GM15510 (cell line): ENCODE data around the gene AFDN.

ENCODE experiments used
- POLR2A ChIP-seq: IDR thresholded peaks from 3 replicates; pipeline ENCODE4 v1.6.1; 2011; ENCODE audit warnings: borderline replicate concordance; ENCODE audit not compliant: insufficient read length; ENCODE audit errors: extremely low read depth

The AFDN gene

DNA sequence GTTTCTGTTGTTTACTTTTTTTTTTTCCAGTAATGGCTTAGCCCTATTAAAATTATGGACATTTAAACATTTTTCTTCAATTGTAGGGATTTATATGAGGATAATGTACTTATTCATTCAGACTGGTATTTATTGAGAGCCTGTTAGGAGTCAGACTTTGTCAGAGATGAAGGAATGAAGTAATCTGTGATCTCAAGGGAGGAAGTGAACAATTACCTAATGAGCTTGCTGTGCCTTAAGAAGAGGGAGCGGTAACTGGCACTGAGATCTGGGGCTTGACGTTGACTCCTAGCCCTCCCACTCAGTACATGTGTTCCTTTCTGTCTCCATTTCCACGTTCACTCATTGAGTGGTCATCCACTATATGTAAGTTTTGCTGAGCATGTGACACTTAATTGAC is 12.6 kb downstream of the AFDN start:
- TF ChIP-seq POLR2A: no peak

DNA sequence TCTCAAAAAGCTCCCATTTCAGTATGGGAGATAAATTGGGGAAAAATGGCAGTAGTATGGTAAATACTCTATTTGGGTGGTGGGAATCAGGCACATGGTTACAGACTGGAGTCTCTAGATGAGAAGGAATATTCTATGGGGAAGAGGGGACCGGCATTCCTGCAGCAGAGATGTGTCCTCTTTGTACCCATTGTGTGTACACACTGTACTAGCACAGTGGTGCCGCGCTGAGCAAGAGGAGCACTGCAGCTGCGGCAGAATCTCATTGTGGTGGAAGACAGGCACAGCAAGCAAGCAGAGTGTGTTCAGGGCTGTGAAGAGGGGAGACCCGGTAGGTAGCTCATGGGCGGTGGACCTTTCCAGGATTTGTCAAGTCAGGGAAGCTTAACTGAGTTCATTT is 13.0 kb downstream of the AFDN start:
- TF ChIP-seq POLR2A: no peak

DNA sequence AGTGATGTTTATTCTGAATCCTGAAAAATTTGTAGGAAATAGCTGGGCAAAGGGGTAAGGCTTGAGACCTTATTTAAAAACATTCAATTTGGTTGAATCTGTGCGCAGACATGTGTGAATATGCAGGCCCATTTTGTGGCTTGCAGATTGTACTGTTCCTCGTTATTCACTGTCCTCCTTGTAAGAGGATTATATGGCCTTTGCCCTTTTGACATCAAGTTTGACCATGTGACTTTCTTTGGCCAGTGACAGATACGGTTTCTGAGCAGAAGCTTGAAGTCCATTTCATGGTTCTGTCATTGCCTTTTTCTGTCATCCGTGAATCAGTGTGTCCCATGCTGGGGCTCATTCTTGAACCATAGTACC is 13.4 kb downstream of the AFDN start:
- TF ChIP-seq POLR2A: no peak

DNA sequence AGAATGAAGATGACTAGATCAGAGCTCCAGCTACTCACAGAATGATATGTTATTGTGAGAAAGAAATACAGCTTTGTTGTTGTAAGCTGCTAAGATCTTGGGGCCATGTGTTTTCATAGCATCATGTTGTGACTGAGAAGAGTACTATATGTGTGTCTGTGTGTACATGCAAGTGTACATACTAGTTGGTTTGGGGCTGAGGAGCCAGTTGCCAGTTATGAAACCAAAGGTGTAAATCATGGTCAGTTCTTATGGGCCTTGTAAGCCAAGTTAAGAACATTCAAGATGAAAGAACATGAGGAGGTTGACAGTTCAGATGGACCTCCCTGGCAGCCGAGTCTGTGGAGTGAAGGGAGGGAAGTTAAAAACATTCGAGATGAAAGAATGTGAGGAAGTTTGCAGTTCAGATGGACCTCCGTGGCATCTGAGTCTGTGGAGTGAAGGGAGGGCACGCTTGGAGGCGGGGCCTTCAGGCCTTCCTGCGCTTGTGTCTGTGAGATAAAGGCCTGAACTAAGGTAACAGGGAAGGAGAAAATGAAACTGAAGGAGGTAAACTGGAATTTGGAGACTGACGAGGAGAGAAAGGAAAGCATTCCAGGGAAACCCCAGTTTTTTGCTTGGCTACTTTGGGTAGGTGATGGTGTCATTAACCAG is 13.9 kb downstream of the AFDN start:
- no peak for TF ChIP-seq POLR2A

DNA sequence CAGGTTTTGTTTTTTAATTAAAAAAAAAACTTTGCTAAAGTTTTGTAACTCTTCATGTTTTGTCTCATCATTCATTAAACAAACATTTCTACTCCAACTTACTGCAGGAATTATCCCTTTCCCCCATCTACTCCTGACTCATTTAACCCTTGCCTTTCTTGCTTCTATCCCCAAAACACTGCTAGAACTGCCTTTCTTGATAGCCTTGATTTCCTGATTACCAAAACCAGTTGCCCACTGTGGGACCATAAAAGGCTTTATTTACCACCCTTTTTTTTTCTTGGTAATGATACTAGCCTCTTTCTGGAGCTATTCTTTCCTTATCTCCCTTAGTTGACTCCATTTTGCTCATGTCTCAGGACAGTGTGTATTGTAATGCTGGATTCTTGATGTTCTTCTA is 15.3 kb downstream of the AFDN start:
- no peak for TF ChIP-seq POLR2A

DNA sequence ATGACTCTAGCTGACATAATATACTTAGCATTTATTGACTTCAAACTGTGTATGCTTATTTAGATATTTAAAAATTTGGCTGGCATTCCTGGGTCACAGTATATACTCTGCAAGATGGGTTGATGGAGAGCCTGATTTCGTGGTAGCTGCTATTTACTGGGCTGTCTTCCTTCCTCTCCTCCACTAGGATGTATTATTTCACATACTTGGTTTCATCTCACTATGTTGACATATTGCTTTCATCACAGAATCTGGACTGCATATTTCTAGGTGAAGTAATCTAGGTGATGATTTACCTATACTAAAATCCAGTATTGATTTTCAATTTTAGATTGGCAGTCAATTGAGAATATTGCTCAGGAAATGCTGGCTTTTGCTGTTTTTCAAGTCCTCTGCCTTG is 15.7 kb downstream of the AFDN start:
- TF ChIP-seq POLR2A: no peak

DNA sequence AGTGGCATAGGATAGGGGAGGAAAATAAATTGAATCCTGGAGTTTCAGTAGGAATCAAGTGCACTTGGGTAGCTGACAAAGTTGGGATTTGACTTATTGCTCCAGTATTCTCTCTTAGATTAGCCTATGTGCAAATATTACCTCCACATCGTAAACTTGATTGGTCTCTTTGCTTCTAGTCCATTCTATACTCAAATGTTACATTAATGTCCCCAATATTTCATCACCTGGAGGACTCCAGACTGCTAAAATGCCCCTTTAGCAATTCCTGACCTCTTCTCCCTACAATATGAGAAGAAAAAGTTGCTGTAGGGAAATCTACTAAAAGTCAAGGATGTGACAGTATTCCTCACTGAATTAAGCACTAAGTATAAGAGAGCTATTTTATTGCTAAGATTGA is 16.3 kb downstream of the AFDN start:
- TF ChIP-seq POLR2A: no peak

DNA sequence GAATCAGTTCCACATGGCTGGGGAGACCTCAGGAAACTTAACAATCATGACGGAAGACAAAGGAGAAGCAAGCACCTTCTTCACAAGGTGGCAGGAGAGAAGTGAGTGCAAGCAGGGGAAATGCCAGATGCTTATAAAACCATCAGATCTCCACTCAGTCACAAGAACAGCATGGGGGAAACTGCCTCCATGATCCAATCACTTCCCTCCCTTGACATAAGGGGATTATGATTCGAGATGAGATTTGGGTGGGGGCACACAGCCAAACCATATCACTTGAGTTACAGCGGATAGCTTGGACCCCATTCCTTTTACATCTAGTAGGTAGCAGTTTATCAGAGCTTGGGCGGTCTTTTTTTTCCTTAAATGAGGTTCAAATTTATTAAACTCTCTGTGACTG is 19.1 kb downstream of the AFDN start:
- no peak for TF ChIP-seq POLR2A

DNA sequence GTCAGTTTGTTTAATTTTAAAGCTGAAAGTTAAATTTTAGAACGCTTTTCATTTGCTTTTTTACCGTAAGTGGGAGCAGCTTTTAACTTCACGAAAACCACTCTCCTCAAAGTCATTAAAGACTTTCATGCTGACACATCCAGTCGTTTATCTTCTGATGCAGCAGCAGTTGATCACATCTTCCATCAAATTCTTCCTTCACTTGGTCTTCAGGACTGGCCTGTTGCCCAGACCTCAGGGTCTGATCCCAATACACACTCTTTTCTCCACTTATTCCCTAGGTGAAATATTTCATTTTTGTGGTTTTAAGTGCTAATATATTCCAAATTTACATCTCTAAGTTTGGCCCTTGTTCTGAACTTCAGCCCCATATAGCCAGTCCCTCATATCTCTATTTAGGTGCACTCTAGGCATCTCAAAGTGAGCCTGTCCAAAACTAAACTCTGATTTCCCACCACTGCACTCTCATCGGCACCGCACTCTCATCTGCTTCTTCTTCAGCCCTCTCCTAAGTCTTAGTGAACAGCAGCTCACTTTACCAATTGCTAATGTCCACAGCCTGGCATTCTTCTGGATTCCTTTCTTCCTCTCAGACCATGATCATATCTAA is 20.4 kb downstream of the AFDN start:
- no peak for TF ChIP-seq POLR2A

DNA sequence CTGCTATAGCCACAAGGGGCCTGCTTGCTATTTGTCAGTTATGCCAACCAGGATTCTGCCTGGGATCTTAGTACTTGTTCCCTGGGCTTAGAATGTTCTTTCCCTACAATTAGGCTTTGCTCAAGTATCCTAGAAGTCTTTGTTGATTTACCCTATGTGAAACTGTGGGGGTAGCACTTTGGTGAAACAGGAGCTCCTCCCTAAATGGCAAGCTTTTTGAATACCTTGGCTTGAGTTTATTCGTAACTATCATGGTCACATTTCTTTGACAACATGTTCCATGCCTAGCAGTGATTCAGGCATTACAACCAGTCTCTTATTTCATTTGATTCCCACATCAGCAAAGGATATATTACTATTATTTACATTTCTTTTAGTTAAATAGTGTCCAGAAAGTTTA is 21.2 kb downstream of the AFDN start:
- no peak for TF ChIP-seq POLR2A

DNA sequence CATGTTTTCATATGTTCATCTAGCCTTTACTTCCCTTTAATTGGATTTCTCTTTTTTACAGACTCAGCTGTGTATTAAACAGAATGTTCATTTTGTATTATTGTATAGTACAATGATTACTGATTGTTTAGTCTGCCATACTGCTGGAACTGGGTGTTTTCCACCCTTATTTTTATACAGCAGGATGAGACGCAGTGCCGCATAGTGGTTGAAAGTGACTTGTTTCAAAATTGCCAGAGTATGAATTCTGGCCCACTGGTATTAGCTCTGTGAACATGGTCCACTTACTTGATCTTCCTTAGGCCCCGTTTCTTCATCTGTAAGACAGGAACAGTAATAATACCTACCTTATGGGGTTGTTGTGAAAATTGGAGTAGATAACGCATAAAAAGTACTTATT is 22.1 kb downstream of the AFDN start:
- TF ChIP-seq POLR2A: no peak

DNA sequence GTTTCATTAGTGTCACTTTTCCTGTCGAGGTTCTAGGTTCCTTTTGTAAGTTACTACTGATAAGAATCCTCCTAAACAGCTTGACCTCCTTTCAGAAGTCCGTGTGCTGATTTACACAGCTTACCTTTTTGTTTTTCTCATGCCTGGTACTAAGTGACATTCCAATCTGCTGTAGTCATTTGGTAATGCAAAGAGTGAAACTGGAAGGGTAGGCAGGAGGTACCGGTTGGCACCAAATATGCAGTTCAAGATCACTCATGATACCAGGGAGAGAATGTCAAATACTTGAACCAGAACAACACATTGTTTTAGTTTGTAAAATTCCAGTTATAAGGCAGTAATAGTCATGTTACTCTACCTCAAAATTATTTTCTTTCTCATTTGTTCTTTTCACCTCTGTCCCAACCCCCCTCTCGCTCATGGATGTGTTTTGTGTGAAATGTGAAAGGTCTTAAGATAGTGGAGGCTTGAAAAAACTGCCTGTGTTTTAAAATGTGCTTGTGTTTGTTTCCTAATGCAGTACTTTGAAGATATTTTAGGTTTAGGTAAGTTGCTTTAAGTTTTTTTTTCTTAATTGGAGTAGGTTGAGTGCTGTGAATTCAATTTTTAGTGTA is 23.2 kb downstream of the AFDN start:
- TF ChIP-seq POLR2A: no peak

DNA sequence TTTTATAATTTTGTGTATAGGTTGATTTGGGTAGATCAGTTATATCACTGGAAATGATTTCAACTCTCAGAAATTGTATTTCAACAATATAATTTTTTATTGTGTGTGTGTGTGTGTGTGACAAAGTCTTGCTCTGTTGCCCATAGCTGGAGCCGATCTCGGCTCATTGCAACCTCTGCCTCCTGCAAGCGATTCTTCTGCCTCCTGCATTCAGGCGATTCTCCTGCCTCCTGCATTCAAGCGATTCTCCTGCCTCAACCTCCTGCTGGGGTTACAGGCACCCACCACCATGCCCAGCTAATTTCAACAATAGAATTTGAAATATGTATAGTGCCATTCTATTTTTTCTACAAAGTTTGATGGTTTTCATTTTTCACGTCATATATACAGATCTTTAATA is 24.1 kb downstream of the AFDN start:
- TF ChIP-seq POLR2A: no peak

DNA sequence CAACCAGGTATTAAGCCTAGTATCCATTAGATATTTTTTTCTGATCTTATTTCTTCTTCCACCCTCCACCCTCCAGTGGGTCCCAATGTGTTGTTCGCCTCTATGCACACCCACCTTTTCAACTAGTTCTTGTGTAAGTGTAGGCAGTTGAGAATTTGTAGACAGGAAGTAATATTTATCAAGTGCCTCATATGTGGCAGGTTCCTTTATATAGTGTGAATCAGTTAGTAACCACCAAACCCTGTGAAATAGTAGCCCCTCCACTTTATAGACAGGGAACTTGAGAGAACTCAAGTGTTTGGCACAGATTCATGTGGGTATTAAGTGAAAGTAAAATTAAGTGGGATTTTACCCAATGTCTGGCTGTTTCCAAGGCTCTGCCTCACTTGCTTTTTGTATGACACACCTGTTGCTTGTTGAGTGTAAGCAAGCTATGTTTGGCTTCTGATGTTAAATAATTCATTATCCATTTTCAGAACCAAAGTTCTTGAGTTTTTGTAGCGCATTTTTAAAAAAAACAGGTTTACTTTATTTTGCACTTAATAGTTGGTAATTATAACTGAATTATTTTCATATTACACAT is 24.8 kb downstream of the AFDN start:
- TF ChIP-seq POLR2A: no peak

DNA sequence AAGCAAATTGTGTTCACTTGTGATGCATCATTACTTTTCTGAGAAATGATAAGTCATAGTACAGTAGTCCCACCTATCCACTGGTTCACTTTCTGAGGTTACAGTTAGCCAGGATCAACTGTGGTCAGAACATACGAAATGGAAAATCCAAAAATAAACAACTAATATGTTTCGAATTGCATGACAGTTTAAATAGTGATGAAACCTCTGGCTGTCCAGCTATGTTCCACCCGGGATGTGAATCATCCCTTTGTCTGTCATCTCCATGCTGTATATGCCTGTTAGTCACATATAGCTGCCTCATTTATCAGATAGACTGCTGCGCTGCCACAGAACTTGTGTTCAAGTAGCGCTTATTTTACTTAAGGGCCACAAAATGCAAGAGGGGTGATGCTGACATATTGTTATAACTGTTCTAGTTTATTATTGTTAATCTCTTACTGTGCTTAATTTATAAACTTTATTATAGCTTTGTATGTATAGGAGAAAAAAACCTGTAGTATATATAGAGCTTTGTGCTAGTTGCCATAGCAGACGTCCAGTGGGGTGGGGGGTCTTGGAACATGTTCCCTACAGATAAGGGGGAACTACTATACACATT is 29.2 kb downstream of the AFDN start:
- TF ChIP-seq POLR2A: no peak
